HEK293T (cell line): ENCODE measurements around the gene DNAH10.

Experiments used
- CTCF ChIA-PET: fragments of 350-600 bp; formaldehyde crosslinking; extraction: SDS; loops from one replicate; lab custom pipeline; 2021; ENCODE audit warnings: antibody characterized with exemption, inconsistent platforms; lab: Yijun Ruan, JAX
- POLR2A ChIA-PET: fragments of 350-600 bp; formaldehyde crosslinking; extraction: SDS; loops from one replicate; lab custom pipeline; 2020; ENCODE audit warnings: antibody characterized with exemption, inconsistent platforms; lab: Yijun Ruan, JAX
- DNase-seq: peaks from one replicate; pipeline ENCODE4 v3.0.0; 2012; ENCODE audit warnings: mixed read lengths; ENCODE audit errors: extremely low spot score
- ARNT ChIP-seq: fragments of 450-650 bp; IDR thresholded peaks from 2 replicates; pipeline ENCODE4 v1.6.1; 2017; ENCODE audit warnings: mild to moderate bottlenecking
- BHLHE40 ChIP-seq: fragments of 450-650 bp; IDR thresholded peaks from 2 replicates; pipeline ENCODE4 v1.6.1; 2016; ENCODE audit warnings: mild to moderate bottlenecking, moderate library complexity, borderline replicate concordance
- CTBP1 ChIP-seq: fragments of 450-650 bp; IDR thresholded peaks from 2 replicates; pipeline ENCODE4 v1.6.1; 2016; ENCODE audit warnings: borderline replicate concordance
- ELF4 ChIP-seq: fragments of 450-650 bp; IDR thresholded peaks from 2 replicates; pipeline ENCODE4 v1.6.1; 2017; ENCODE audit warnings: antibody characterized with exemption
- FOXA1 ChIP-seq: fragments of 450-650 bp; IDR thresholded peaks from 2 replicates; pipeline ENCODE4 v1.6.1; 2016; ENCODE audit warnings: mild to moderate bottlenecking
- FOXK2 ChIP-seq: fragments of 450-650 bp; IDR thresholded peaks from 2 replicates; pipeline ENCODE4 v1.6.1; 2016; ENCODE audit warnings: mild to moderate bottlenecking
- FOXM1 ChIP-seq: fragments of 450-650 bp; IDR thresholded peaks from 2 replicates; pipeline ENCODE4 v1.6.1; 2017; ENCODE audit warnings: mild to moderate bottlenecking, borderline replicate concordance
- HDGF ChIP-seq: fragments of 450-650 bp; IDR thresholded peaks from 2 replicates; pipeline ENCODE4 v1.6.1; 2017; ENCODE audit warnings: antibody characterized with exemption, borderline replicate concordance
- L3MBTL2 ChIP-seq: fragments of 450-650 bp; conservative IDR thresholded peaks from 2 replicates; pipeline ENCODE4 v1.6.1; 2016; ENCODE audit warnings: mild to moderate bottlenecking
- LEF1 ChIP-seq: fragments of 450-650 bp; IDR thresholded peaks from 2 replicates; pipeline ENCODE4 v1.6.1; 2017; ENCODE audit warnings: mild to moderate bottlenecking, borderline replicate concordance
- NFRKB ChIP-seq: fragments of 450-650 bp; IDR thresholded peaks from 2 replicates; pipeline ENCODE4 v1.6.1; 2016; ENCODE audit warnings: mild to moderate bottlenecking, moderate library complexity
- SP1 ChIP-seq: fragments of 450-650 bp; IDR thresholded peaks from 2 replicates; pipeline ENCODE4 v1.6.1; 2017
- SUZ12 ChIP-seq: fragments of 450-650 bp; IDR thresholded peaks from 2 replicates; pipeline ENCODE4 v1.6.1; 2016; ENCODE audit warnings: mild to moderate bottlenecking
- TARDBP ChIP-seq: fragments of 450-650 bp; IDR thresholded peaks from 2 replicates; pipeline ENCODE4 v1.6.1; 2016
- ZNF384 ChIP-seq: fragments of 450-650 bp; IDR thresholded peaks from 2 replicates; pipeline ENCODE4 v1.6.1; 2016
- TF ChIP-seq, protein P1 (sequence below): fragments of 450-650 bp; IDR thresholded peaks from 2 replicates; pipeline ENCODE4 v1.6.1; 2016

DNAH10 gene

DNA sequence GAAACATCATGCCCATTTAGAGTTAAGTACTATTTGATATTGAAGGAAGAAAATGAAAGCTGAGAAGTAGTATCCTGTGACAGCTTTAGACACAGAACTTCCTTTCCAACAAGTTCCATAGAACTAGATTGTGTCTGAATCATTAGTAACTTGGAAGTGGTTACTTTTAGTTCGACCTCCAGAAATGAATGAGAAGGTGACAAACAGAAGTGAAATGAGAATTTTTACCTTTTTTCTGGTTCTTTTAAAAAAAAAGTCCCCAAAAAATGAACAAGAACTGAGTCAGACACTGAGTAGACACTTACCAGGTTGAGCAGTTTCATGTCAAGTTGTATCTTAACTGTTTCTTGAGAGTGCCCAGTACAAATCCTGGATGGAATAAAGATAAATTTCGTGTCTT is 46.9 kb upstream of the DNAH10 start:
- DNase-seq: no peak
- ChIA-PET POLR2A (no interaction called here), CTCF (no interaction called here)
- TF ChIP-seq FOXM1 (no peak), SP1 (no peak), ZNF384 (no peak), FOXK2 (no peak), L3MBTL2 (no peak), TARDBP (no peak), ELF4 (no peak)
- TF ChIP-seq, protein P1, sequence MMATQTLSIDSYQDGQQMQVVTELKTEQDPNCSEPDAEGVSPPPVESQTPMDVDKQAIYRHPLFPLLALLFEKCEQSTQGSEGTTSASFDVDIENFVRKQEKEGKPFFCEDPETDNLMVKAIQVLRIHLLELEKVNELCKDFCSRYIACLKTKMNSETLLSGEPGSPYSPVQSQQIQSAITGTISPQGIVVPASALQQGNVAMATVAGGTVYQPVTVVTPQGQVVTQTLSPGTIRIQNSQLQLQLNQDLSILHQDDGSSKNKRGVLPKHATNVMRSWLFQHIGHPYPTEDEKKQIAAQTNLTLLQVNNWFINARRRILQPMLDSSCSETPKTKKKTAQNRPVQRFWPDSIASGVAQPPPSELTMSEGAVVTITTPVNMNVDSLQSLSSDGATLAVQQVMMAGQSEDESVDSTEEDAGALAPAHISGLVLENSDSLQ: no peak

DNA sequence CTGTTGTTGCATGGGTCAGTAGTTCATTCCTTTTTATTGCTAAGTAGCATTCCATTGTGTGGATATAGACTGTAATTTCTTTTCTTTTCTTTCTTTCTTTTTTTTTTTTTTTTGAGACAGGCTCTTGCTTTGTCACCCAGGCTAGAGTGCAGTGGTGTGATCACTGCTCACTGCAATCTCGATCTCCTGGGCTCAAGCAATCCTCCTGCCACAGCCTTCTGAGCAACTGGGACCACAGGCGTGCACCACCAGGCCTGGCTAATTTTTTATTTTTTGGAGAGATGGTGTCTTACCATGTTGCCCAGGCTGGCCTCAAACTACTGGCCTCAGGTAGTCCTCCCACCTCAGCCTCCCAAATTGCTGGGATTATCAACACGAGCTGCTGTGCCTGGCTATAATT is 44.8 kb upstream of the DNAH10 start:
- POLR2A ChIA-PET: no interaction called here
- no peak for DNase-seq
- CTCF ChIA-PET: no interaction called here
- TF ChIP-seq FOXA1 (no peak), HDGF (no peak), LEF1 (no peak), FOXK2 (no peak), TARDBP (no peak), ELF4 (no peak), CTBP1 (no peak), BHLHE40 (no peak), L3MBTL2 (no peak), ZNF384 (no peak), SP1 (no peak), SUZ12 (no peak), ARNT (no peak), NFRKB (no peak), FOXM1 (no peak)
- TF ChIP-seq, protein P1: no peak

DNA sequence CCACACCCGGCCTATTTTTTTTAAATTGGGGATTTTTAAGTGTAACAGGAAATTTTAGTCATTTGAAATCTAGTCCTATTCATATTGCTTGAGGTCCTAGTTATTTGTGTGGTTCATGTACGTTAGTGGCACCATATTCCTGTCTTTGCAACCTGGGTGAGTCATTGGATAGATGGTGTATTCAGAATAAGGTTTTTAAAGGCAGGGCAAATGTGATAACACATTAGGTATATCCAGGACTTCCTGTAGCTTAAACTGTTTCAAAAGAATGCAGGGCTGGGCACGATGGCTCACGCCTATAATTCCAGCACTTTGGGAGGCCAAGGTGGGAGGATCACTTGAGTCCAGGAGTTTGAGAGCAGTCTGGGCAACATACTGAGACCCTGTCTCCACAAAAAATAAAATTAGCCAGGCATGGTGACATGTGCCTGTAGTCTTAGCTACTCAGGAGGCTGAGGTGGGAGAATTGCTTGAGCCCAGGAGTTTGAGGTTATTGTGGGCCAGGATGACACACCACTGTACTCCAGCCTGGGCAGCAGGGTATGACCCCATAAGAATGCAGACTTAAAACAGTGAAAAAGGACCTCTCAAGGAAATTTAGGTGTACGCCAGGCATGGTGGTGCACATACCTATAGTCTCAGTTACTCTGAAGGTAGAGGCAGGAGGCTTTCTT is 41.8 kb upstream of the DNAH10 start:
- TF ChIP-seq ARNT: no peak
- no peak for TF ChIP-seq FOXM1
- no peak for TF ChIP-seq HDGF
- no peak for TF ChIP-seq BHLHE40
- TF ChIP-seq ELF4: no peak
- TF ChIP-seq FOXA1: no peak
- no peak for TF ChIP-seq SP1
- TF ChIP-seq LEF1: no peak
- no peak for TF ChIP-seq FOXK2
- TF ChIP-seq L3MBTL2: no peak
- no peak for TF ChIP-seq ZNF384
- POLR2A ChIA-PET: no interaction called here
- CTCF ChIA-PET: no interaction called here
- no peak for DNase-seq

DNA sequence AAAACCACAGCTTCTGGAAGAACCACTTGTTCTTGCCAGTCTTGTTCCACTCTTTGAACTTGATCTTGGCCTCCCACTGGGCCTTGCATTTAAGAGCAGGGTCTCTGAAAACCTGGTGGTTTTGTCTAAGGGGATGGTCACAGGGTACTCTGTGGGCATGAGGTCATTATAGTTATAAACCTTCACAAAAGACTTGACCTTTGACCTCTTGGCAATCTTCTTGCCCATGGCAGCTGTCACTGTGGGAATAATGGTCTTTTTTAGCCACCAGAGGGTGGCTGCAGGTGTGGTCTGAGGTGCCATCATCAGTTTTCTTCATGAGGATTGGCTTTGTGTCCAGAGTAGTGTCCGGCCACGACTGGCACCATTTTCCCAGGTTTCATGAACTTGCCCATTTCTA is 40.9 kb upstream of the DNAH10 start:
- TF ChIP-seq SP1 (no peak), CTBP1 (no peak), BHLHE40 (no peak), L3MBTL2 (no peak), ZNF384 (no peak), FOXK2 (no peak), FOXA1 (no peak), LEF1 (no peak), NFRKB (no peak), TARDBP (no peak), FOXM1 (no peak), SUZ12 (no peak), HDGF (no peak), ARNT (no peak), ELF4 (no peak)
- TF ChIP-seq, protein P1: no peak
- POLR2A ChIA-PET: no interaction called here

DNA sequence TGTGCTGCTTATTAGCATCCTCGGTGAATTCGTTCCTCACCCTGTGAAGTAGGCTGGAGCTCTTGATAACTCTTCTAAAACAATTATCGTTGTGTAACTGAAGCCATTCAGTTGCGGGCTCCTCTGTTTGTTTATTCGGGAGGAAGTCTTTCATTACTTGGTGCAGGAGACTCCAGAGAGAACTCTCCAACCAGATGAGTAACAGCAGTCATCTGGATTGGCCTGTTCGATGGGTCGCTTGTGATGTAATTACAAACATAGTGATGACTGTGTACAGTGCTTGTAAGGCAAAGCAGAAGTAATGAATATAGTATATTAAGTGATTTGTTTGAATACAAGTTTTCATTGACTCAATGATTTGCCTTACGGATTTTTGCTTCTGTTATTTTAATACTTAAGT is 39.1 kb upstream of the DNAH10 start:
- ChIA-PET POLR2A (no interaction called here), CTCF (no interaction called here)
- no peak for DNase-seq
- TF ChIP-seq, protein P1: no peak
- TF ChIP-seq HDGF: no peak
- no peak for TF ChIP-seq BHLHE40
- TF ChIP-seq SP1: no peak
- no peak for TF ChIP-seq TARDBP
- no peak for TF ChIP-seq ELF4
- no peak for TF ChIP-seq FOXM1
- no peak for TF ChIP-seq CTBP1
- TF ChIP-seq NFRKB: no peak
- no peak for TF ChIP-seq ZNF384
- TF ChIP-seq ARNT: no peak
- no peak for TF ChIP-seq FOXK2
- TF ChIP-seq FOXA1: no peak
- TF ChIP-seq SUZ12: no peak
- no peak for TF ChIP-seq L3MBTL2
- TF ChIP-seq LEF1: no peak

More for the DNA sequence above, 40.9 kb upstream of the DNAH10 start:
- CTCF ChIA-PET: no interaction called here
- no peak for DNase-seq
